T follicular helper cell (primary cell): ENCODE measurements around the gene ITPR1.

ENCODE experiments used
- DNase-seq: peaks from one replicate; pipeline ENCODE4 v3.0.0-alpha.2; 2020; ENCODE audit warnings: low read depth

ITPR1 gene

GRCh38 chr3:4814305-4814903, 321.3 kb downstream of the ITPR1 start:
- DNase-seq, result no peak

DNA sequence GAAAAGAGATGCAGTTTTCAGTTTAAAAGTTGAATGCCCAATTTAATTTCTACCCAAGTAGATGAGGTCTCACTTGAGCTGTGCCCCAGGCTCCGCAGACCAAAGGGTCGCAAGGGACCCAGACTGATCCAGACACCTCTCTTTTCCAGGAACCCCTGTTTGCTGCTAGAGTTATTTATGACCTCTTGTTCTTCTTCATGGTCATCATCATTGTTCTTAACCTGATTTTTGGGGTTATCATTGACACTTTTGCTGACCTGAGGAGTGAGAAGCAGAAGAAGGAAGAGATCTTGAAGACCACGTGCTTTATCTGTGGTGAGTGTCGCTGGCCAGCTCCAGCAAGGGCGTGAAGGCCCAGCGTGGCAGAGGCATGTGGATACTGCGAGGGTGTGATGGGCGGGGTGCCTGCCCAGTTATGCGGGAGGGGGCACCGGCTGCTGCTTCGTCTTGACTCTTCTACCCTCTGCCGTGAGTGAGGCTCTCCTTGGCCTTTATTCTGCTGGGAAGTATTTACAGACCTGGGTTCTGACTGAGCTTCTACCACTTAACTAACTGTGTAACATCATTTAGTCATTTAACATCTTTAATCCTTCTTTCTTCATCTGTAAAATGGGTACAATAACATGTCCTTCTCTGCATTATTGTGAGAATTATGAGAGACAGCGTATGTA, 321.9 kb downstream of the ITPR1 start:
- no peak for DNase-seq

DNA sequence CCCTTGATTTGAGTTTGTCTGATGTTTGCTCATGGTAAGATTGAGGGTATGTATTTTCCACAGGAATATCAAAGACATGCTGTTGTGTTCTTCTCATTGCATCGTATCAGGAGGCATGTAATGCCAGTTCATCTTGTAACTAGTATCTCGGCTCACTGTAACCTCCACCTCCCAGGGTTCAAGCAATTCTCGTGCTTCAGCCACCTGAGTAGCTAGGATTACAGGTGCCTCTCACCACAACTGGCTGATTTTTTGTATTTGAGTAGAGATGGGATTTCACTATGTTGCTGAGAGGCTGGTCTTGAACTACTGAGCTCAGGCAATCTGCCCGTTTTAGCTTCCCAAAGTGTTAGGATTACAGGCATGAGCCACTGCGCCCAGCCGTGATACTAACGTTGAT, 323.2 kb downstream of the ITPR1 start:
- no peak for DNase-seq

GRCh38 chr3:4816718-4817117, 323.6 kb downstream of the ITPR1 start:
- no peak for DNase-seq

DNA sequence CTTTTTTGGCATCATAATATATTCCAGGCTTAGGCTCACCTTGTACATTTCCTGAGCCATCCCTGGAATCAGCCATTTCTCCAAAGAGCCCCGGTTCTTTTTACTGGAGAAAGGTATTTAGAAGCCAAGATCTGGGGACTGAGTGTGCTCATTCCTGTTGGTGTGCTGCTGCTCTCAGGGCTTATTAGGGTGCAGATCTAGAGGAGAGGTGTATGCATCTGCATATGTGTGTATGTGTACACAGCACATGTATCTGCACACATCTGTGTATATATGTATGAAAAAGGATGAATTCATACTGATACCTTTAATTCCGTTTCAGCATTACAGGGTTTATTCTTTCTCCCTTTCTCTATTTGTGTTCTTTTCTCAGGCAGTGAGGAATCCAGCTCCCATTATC, 324.0 kb downstream of the ITPR1 start:
- no peak for DNase-seq

- no peak for DNase-seq
Measured at GRCh38 chr3:4818164-4818563, 325.0 kb downstream of the ITPR1 start.

DNA sequence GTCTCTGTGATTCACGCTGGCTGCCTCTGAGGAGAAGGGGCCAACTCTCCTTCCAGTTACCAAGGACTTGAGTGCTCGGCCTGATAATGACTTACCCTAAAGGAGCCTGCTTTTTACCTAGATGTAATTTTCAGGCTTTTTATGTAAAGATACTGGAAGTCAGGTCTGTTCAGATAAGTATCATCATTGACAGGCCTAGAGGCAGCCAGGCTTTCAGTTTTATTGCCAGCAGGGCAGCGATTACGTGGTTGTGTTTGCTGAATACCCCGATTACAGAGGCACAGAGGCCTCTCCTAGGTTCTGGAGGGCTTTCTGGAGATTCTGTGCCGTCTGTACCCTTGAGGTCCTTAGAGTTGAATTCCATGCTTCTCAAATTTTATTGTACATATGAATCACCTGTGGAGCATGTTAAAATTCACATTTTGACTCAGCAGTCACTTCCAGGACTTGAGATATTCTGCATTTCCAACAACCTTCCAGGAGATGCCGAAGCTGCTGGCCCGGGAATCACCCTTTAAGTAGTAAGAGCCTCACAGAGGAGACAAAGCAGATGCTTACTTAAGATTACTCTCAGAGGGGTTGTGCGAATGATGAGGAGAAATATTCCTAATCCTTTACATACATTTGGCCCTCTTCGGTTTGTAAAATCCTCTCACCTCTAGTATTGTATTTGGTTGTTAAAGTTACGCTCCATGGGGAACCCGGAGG, 326.0 kb downstream of the ITPR1 start:
- DNase-seq, result no peak

DNA sequence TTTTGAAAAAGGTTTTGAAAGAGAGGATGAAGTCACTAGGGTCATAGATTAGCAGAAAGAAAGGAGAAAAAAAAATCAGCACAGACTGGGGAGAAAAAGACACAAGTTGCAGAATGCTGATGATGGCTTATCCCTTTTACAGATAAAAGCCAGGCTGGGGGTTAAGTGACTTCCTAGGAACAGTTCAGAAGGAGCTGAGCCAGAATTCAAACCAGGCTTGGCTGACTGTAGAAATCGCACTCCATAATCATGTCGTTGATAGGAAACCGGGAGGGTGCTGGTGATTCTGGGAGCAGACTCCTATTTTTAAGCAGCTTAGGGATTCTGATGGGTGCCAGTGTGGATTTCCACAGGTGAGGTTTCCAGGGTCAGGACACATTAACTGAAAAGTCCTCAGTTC, 326.6 kb downstream of the ITPR1 start:
- DNase-seq, result no peak

- no peak for DNase-seq
Measured at GRCh38 chr3:4820296-4821121, 327.4 kb downstream of the ITPR1 start.

GRCh38 chr3:4821338-4821737, 328.2 kb downstream of the ITPR1 start:
- DNase-seq, result no peak

GRCh38 chr3:4821975-4822374, 328.8 kb downstream of the ITPR1 start:
- peak; percentile 60 for DNase-seq

DNA sequence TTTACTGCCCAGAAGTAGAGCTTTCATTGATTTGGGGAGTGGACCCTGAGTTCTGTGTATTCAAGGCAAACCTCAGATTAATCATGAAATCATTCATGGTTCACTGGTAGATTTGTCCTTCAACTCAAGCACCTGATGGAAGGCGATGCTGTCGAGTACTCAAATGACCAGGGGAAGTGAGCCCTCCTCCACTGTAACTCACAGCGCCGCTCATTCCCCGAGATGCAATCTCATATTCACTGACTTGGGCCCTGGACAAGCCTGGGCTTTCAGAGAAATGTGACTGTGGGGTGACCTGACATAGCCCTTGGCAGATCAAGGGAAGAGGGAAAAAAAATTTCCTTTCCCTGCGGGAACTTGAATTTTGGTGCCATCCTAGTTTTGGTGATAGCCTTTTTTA, 329.4 kb downstream of the ITPR1 start:
- DNase-seq, result no peak

GRCh38 chr3:4823385-4823784, 330.2 kb downstream of the ITPR1 start:
- DNase-seq, result no peak

- no peak for DNase-seq
Measured at GRCh38 chr3:4823986-4824925, 331.1 kb downstream of the ITPR1 start.

DNA sequence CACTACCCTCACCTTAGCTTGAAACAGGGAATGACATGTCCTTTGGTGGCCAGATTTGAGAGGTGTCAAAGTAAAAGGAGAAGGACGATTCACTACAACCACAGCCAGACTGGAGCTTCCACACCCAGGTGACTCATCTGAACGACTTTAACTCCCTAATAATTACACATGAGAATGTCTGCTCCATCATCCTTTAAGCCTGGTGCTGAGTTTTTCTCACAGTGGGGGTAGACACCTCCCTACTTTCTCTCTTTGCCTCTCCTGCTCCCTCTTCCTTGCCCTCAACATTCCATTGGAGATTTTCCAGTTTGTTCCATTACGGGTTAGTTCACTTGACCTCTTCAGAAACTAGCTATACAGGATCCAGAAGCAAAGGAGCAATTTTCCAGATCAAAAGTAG, 331.8 kb downstream of the ITPR1 start:
- DNase-seq, result no peak

- no peak for DNase-seq
Measured at GRCh38 chr3:4825436-4826236, 332.5 kb downstream of the ITPR1 start.

GRCh38 chr3:4826237-4827100, 333.3 kb downstream of the ITPR1 start:
- no peak for DNase-seq

DNA sequence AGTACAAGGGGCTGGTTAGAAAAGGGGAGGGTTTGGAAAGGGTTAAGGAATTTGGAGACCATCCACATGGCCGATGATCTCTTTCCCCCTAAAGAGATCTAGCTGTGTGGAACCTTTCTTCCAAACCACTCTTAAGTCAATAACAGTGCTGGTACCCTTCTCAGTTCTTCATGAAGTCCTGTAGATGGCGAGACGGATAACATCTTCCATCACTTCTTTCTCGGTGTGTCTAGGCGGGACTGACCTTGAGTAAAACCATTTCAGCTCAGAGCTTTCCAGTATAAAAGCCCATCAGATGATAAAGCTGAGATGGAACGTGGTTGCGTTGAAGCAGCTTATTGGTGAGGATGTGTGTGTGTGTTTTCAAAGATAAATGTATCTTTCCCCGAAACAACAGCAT, 334.6 kb downstream of the ITPR1 start:
- no peak for DNase-seq

- no peak for DNase-seq
Measured at GRCh38 chr3:4828279-4829030, 335.3 kb downstream of the ITPR1 start.
